H1 (cell line): ENCODE results near the gene MBNL2. TPM values are rescaled to one million over a fixed set of nuclear protein-coding genes. Genes with fewer than 3 reads are reported as not detected.

Experiments
- CTCF ChIA-PET: fragments of 300-600 bp; sonication (Branson Sonifier 250); formaldehyde crosslinking; loops from one replicate; lab custom pipeline; 2021; ENCODE audit not compliant: partially characterized antibody; lab: Charles Lee
- POLR2A ChIA-PET: fragments of 300-600 bp; sonication (Branson Sonifier 250); formaldehyde crosslinking; loops from one replicate; lab custom pipeline; 2021; ENCODE audit warnings: inconsistent platforms; ENCODE audit not compliant: partially characterized antibody; lab: Charles Lee
- DNase-seq, 2 experiments: peaks; one replicate each; pipeline versions ENCODE4 v3.0.0 to v3.0.0-alpha.2; 2010 to 2022; ENCODE audit warnings: low spot score in 2 of 2, low read depth in 1 of 2, mixed read lengths in 1 of 2
- FAIRE-seq: peaks from 2 replicates; lab custom pipeline; 2011; peaks lifted over from hg19 to GRCh38; lab: Jason Lieb, UNC
- H2AFZ ChIP-seq: 2 replicates; pipeline ENCODE4 v1.8.1; 2012; ENCODE audit warnings: low read length, inconsistent platforms
- H2AK5ac ChIP-seq: 2 replicates; pipeline ENCODE4 v1.6.1; 2013; ENCODE audit warnings: low read depth, low read length
- H2BK120ac ChIP-seq: replicated peaks from 2 replicates; pipeline ENCODE3; 2013; ENCODE audit warnings: low read depth, low read length, inconsistent platforms
- H2BK12ac ChIP-seq: 2 replicates; pipeline ENCODE4 v1.6.1; 2013; ENCODE audit warnings: low read depth, low read length
- H2BK15ac ChIP-seq: 2 replicates; pipeline ENCODE4 v1.6.1; 2013; ENCODE audit warnings: low read length
- H2BK20ac ChIP-seq: 2 replicates; pipeline ENCODE4 v1.6.1; 2013; ENCODE audit warnings: low read length
- H2BK5ac ChIP-seq: 2 replicates; pipeline ENCODE4 v1.6.1; 2013; ENCODE audit warnings: low read depth, low read length
- H3K14ac ChIP-seq: 2 replicates; pipeline ENCODE4 v1.6.1; 2013; ENCODE audit warnings: inconsistent platforms; ENCODE audit not compliant: insufficient read length
- H3K18ac ChIP-seq: 2 replicates; pipeline ENCODE4 v1.6.1; 2013; ENCODE audit warnings: low read length; ENCODE audit errors: extremely low read depth
- H3K23ac ChIP-seq: 2 replicates; pipeline ENCODE4 v1.6.1; 2013; ENCODE audit warnings: inconsistent platforms; ENCODE audit not compliant: insufficient read length
- H3K23me2 ChIP-seq: 2 replicates; pipeline ENCODE4 v1.6.1; 2013; ENCODE audit warnings: low read depth, low read length
- H3K27ac ChIP-seq: 2 replicates; pipeline ENCODE4 v1.6.1; 2011; ENCODE audit warnings: low read depth, low read length, inconsistent platforms
- H3K27me3 ChIP-seq, 4 experiments: replicated peaks in 1 of 4; 1 replicate in 1 of 4; 2 replicates in 3 of 4; pipeline versions ENCODE4 v1.6.1 to v1.8.1; 2011 to 2013; ENCODE audit warnings: low read length in 3 of 4, mild to moderate bottlenecking in 3 of 4, inconsistent platforms in 2 of 4, mixed read lengths in 2 of 4, moderate library complexity in 1 of 4; ENCODE audit not compliant: control insufficient read depth in 3 of 4, insufficient read depth in 3 of 4; ENCODE audit errors: extremely low read depth in 1 of 4
- H3K36me3 ChIP-seq, 4 experiments: 2 replicates each; pipeline versions ENCODE4 v1.6.1 to v1.8.1; 2011 to 2013; ENCODE audit warnings: mild to moderate bottlenecking in 4 of 4, low read length in 3 of 4, moderate library complexity in 2 of 4, control low read depth in 1 of 4, inconsistent platforms in 1 of 4; ENCODE audit not compliant: insufficient read depth in 4 of 4, control insufficient read depth in 2 of 4
- H3K4ac ChIP-seq: replicated peaks from 2 replicates; pipeline ENCODE3; 2013; ENCODE audit warnings: low read length, low read depth, mixed read lengths, inconsistent platforms; ENCODE audit not compliant: insufficient read length
- H3K4me1 ChIP-seq, 4 experiments: replicated peaks in 1 of 4; 1 replicate in 1 of 4; 2 replicates in 3 of 4; pipeline versions ENCODE4 v1.6.1 to v1.8.1; 2011 to 2013; ENCODE audit warnings: low read length in 3 of 4, inconsistent platforms in 2 of 4, mixed read lengths in 1 of 4; ENCODE audit not compliant: insufficient read depth in 4 of 4, control insufficient read depth in 3 of 4
- H3K4me2 ChIP-seq, 2 experiments: 2 replicates each; pipeline versions ENCODE4 v1.6.1 to v1.8.1; 2011 to 2013; ENCODE audit warnings: low read depth in 2 of 2, low read length in 2 of 2, control low read depth in 1 of 2, inconsistent platforms in 1 of 2, mild to moderate bottlenecking in 1 of 2; ENCODE audit not compliant: insufficient read depth in 1 of 2
- H3K4me3 ChIP-seq, 4 experiments: fragments of 200-600, 300-600 bp in 1 of 4; sonication (generic), shearing (Covaris generic), sonication (Bioruptor Twin) in 1 of 4; 2 replicates each; pipeline versions ENCODE4 v1.5.1 to v1.8.1; 2011 to 2016; ENCODE audit warnings: low read length in 4 of 4, low read depth in 3 of 4, control low read depth in 2 of 4, inconsistent platforms in 2 of 4, mild to moderate bottlenecking in 2 of 4, mixed read lengths in 1 of 4, moderate library complexity in 1 of 4; ENCODE audit not compliant: insufficient read depth in 2 of 4; ENCODE audit errors: extremely low read depth in 1 of 4
- H3K56ac ChIP-seq: replicated peaks from 2 replicates; pipeline ENCODE3; 2013; ENCODE audit warnings: low read depth, mild to moderate bottlenecking, mixed read lengths, low read length, inconsistent platforms; ENCODE audit not compliant: insufficient read length
- H3K79me1 ChIP-seq: 2 replicates; pipeline ENCODE4 v1.6.1; 2013; ENCODE audit warnings: low read depth, low read length, control low read depth
- H3K79me2 ChIP-seq, 2 experiments: 2 replicates each; pipeline versions ENCODE4 v1.6.1 to v1.8.1; 2012 to 2013; ENCODE audit warnings: low read length in 2 of 2, mild to moderate bottlenecking in 2 of 2, inconsistent platforms in 1 of 2; ENCODE audit not compliant: insufficient read depth in 2 of 2, control insufficient read depth in 1 of 2
- H3K9ac ChIP-seq, 4 experiments: replicated peaks in 1 of 4; 1 replicate in 1 of 4; 2 replicates in 3 of 4; pipeline versions ENCODE4 v1.6.1 to v1.8.1; 2011 to 2013; ENCODE audit warnings: low read depth in 3 of 4, low read length in 3 of 4, control low read depth in 2 of 4, mild to moderate bottlenecking in 2 of 4, moderate library complexity in 2 of 4, inconsistent platforms in 1 of 4; ENCODE audit errors: extremely low read depth in 1 of 4
- H3K9me3 ChIP-seq, 2 experiments: 2 replicates each; pipeline versions ENCODE4 v1.6.1 to v1.8.1; 2012 to 2013; ENCODE audit warnings: mild to moderate bottlenecking in 2 of 2, moderate library complexity in 2 of 2, control low read depth in 1 of 2, inconsistent platforms in 1 of 2, low read depth in 1 of 2, low read length in 1 of 2, mixed read lengths in 1 of 2; ENCODE audit not compliant: insufficient read depth in 2 of 2
- H4K20me1 ChIP-seq, 2 experiments: replicated peaks in 1 of 2; 2 replicates each; pipeline versions ENCODE3 to v1.8.1; 2011 to 2013; ENCODE audit warnings: inconsistent platforms in 2 of 2, low read length in 2 of 2, mild to moderate bottlenecking in 1 of 2; ENCODE audit not compliant: insufficient read depth in 2 of 2, control insufficient read depth in 1 of 2
- H4K5ac ChIP-seq: 2 replicates; pipeline ENCODE4 v1.6.1; 2013; ENCODE audit warnings: low read length, low read depth, mixed read lengths, inconsistent platforms; ENCODE audit not compliant: insufficient read length
- H4K8ac ChIP-seq: 2 replicates; pipeline ENCODE4 v1.8.0; 2013; ENCODE audit warnings: mild to moderate bottlenecking, moderate library complexity, low read length, inconsistent platforms; ENCODE audit not compliant: insufficient read depth; ENCODE audit errors: extremely low read depth
- H4K91ac ChIP-seq: replicated peaks from 2 replicates; pipeline ENCODE3; 2013; ENCODE audit warnings: low read length, mixed read lengths, inconsistent platforms; ENCODE audit not compliant: insufficient read length
- KDM1A ChIP-seq: fragments of 200-600, 300-600 bp; sonication (generic); IDR thresholded peaks from 2 replicates; pipeline ENCODE4 v1.7.1; 2016; ENCODE audit warnings: mild to moderate bottlenecking, low read length, borderline replicate concordance
- SIN3A ChIP-seq, 2 experiments: IDR thresholded peaks in 1 of 2; conservative IDR thresholded peaks in 1 of 2; 2 replicates each; pipeline ENCODE4 v1.6.1; 2011 to 2012; ENCODE audit warnings: low read length in 2 of 2, improper control_type of control experiment in 1 of 2, low read depth in 1 of 2, mild to moderate bottlenecking in 1 of 2
- SIX5 ChIP-seq: IDR thresholded peaks from 2 replicates; pipeline ENCODE4 v1.6.1; 2011; ENCODE audit warnings: mild to moderate bottlenecking, low read depth, low read length
- TEAD4 ChIP-seq: IDR thresholded peaks from 2 replicates; pipeline ENCODE4 v1.6.1; 2012; ENCODE audit warnings: low read depth, low read length, inconsistent platforms, mixed read lengths
- WGBS, 2 experiments: shearing (Covaris generic) in 1 of 2; methylation state at CpG; one replicate each; pipeline versions ENCODE4 v1.1.6 to v1.1.7; 2013 to 2015; ENCODE audit warnings: low lambda C conversion rate in 2 of 2, mixed read lengths in 2 of 2, inconsistent platforms in 1 of 2, low coverage in 1 of 2, missing lambda C conversion rate in 1 of 2; ENCODE audit not compliant: insufficient replicate concordance in 2 of 2, insufficient coverage in 1 of 2, insufficient read length in 1 of 2; ENCODE audit errors: extremely low coverage in 1 of 2, missing lambda C conversion rate in 1 of 2; 5-methylcytosine and 5-hydroxymethylcytosine counted together
- polyA plus RNA-seq, 7 experiments: library from polyadenylated mRNA; depleted of rRNA in 3 of 7; stranded (reverse) in 5 of 7; unstranded in 2 of 7; fragments of >200 nt in 5 of 7; fragments of 200-250 nt in 2 of 7; gene quantifications; 1 replicate in 5 of 7; 2 replicates in 1 of 7; 4 replicates in 1 of 7; pipeline versions ENCODE4 v1.2.1 to v1.2.3, GENCODE V29; 2011 to 2013; ENCODE audit warnings: missing spikeins in 2 of 7, mixed read lengths in 2 of 7
- total RNA-seq: library from RNA; stranded (reverse); fragmentation: NEBNext Ultra II Directional; extraction: Animal tissue kit (Norgen Biotek cat#: 25700); gene quantifications from 2 replicates; pipeline ENCODE4 v1.2.1, GENCODE V29; 2021

The MBNL2 gene
- total and polyA plus RNA-seq, 2 of the 8 experiments (the other 6 are each of a cell fraction or from before 2014, with no cell fraction given): 1.0 to 2.6 TPM

- no peak overlapping the region for H3K23ac ChIP-seq
- no peak overlapping the region for H3K4ac ChIP-seq
- H3K9ac ChIP-seq: no peak overlapping the region
- CTCF ChIA-PET: interaction anchor here (1.0 to 1.2 kb wide), 2 partner anchors 10 to 87 kb away, joined by 3 to 4 read pairs; no protein-coding TSS in a partner anchor
- H3K9me3 ChIP-seq: no peaks in the 10 kb centered on the region
- H3K27me3 ChIP-seq: no peaks in the 10 kb centered on the region
- 90% methylated on average over 12 of the region's 12 CpGs; no CpG with 5 or more reads in 1 of the 2 experiments for WGBS, 2 experiments
- H3K4me3 ChIP-seq: no peak overlapping the region
- H3K36me3 ChIP-seq: no peaks in the 10 kb centered on the region
- no peaks in the 10 kb centered on the region for H4K20me1 ChIP-seq
- H3K23me2 ChIP-seq: no peaks in the 10 kb centered on the region
- no peak overlapping the region for H3K4me2 ChIP-seq
- POLR2A ChIA-PET: interaction anchor here (0.7 to 1.3 kb wide), 2 partner anchors 9 to 33 kb away, joined by 5 read pairs; no protein-coding TSS in a partner anchor
- no peak overlapping the region for H3K18ac ChIP-seq
- H2BK20ac ChIP-seq: 0 out of 2 replicates have a peak overlapping the region, but pooled peaks have one; percentile 18
- FAIRE-seq: no peak
- peak overlapping the region; percentile 82; the same call in 1 of the 2 replicates for H2BK12ac ChIP-seq
- H2AK5ac ChIP-seq: no peak overlapping the region; the same call in 1 of the 2 replicates
- no peak overlapping the region for H3K27ac ChIP-seq
- no peak overlapping the region; the same call in 1 of the 2 replicates for H2BK15ac ChIP-seq
- no peaks in the 10 kb centered on the region for H3K79me1 ChIP-seq
- no peak overlapping the region for H4K5ac ChIP-seq
- H3K79me2 ChIP-seq: no peaks in the 10 kb centered on the region
- no peak overlapping the region for H3K14ac ChIP-seq
- no peak overlapping the region for H3K56ac ChIP-seq
- no peak overlapping the region for H4K91ac ChIP-seq
- H3K4me1 ChIP-seq: peaks cover 3 to 13% (median 10%) of the 10 kb centered on the region in 4 experiments; a peak in 5 of 7 replicates
- H2AFZ ChIP-seq: no peak overlapping the region
- H4K8ac ChIP-seq: no peak overlapping the region
- DNase-seq: no peak
- H2BK120ac ChIP-seq: no peak overlapping the region
- H2BK5ac ChIP-seq: peak overlapping the region; percentile 14; the same call in 1 of the 2 replicates
- TF ChIP-seq SIX5 (no peak), TEAD4 (no peak), KDM1A (no peak), SIN3A (conservative IDR thresholded peaks at IDR 0.05 in 1 of 2, IDR thresholded peaks at IDR 0.05 in 1 of 2; ENCODE audit: low read depth in 1 of 2, low read length in 2 of 2) (no peak)
Measured at GRCh38 chr13:97259798-97260714, 37.9 kb downstream of the MBNL2 start.
